H1 (cell line): ENCODE data around the gene ATP13A2. TPM values are rescaled to one million over a fixed set of nuclear protein-coding genes. Genes with fewer than 3 reads are reported as not detected.

Source experiments
- CTCF ChIA-PET: fragments of 300-600 bp; sonication (Branson Sonifier 250); formaldehyde crosslinking; loops from one replicate; lab custom pipeline; 2021; ENCODE audit not compliant: partially characterized antibody; lab: Charles Lee
- POLR2A ChIA-PET: fragments of 300-600 bp; sonication (Branson Sonifier 250); formaldehyde crosslinking; loops from one replicate; lab custom pipeline; 2021; ENCODE audit warnings: inconsistent platforms; ENCODE audit not compliant: partially characterized antibody; lab: Charles Lee
- DNase-seq, 2 experiments: peaks; one replicate each; pipeline versions ENCODE4 v3.0.0 to v3.0.0-alpha.2; 2010 to 2022; ENCODE audit warnings: low spot score in 2 of 2, low read depth in 1 of 2, mixed read lengths in 1 of 2
- FAIRE-seq: peaks from 2 replicates; lab custom pipeline; 2011; peaks lifted over from hg19 to GRCh38; lab: Jason Lieb, UNC
- H2AFZ ChIP-seq: 2 replicates; pipeline ENCODE4 v1.8.1; 2012; ENCODE audit warnings: low read length, inconsistent platforms
- H2AK5ac ChIP-seq: 2 replicates; pipeline ENCODE4 v1.6.1; 2013; ENCODE audit warnings: low read depth, low read length
- H2BK120ac ChIP-seq: replicated peaks from 2 replicates; pipeline ENCODE3; 2013; ENCODE audit warnings: low read depth, low read length, inconsistent platforms
- H2BK12ac ChIP-seq: 2 replicates; pipeline ENCODE4 v1.6.1; 2013; ENCODE audit warnings: low read depth, low read length
- H2BK15ac ChIP-seq: 2 replicates; pipeline ENCODE4 v1.6.1; 2013; ENCODE audit warnings: low read length
- H2BK20ac ChIP-seq: 2 replicates; pipeline ENCODE4 v1.6.1; 2013; ENCODE audit warnings: low read length
- H2BK5ac ChIP-seq: 2 replicates; pipeline ENCODE4 v1.6.1; 2013; ENCODE audit warnings: low read depth, low read length
- H3K14ac ChIP-seq: 2 replicates; pipeline ENCODE4 v1.6.1; 2013; ENCODE audit warnings: inconsistent platforms; ENCODE audit not compliant: insufficient read length
- H3K18ac ChIP-seq: 2 replicates; pipeline ENCODE4 v1.6.1; 2013; ENCODE audit warnings: low read length; ENCODE audit errors: extremely low read depth
- H3K23ac ChIP-seq: 2 replicates; pipeline ENCODE4 v1.6.1; 2013; ENCODE audit warnings: inconsistent platforms; ENCODE audit not compliant: insufficient read length
- H3K23me2 ChIP-seq: 2 replicates; pipeline ENCODE4 v1.6.1; 2013; ENCODE audit warnings: low read depth, low read length
- H3K27ac ChIP-seq: 2 replicates; pipeline ENCODE4 v1.6.1; 2011; ENCODE audit warnings: low read depth, low read length, inconsistent platforms
- H3K27me3 ChIP-seq, 4 experiments: replicated peaks in 1 of 4; 1 replicate in 1 of 4; 2 replicates in 3 of 4; pipeline versions ENCODE4 v1.6.1 to v1.8.1; 2011 to 2013; ENCODE audit warnings: low read length in 3 of 4, mild to moderate bottlenecking in 3 of 4, inconsistent platforms in 2 of 4, mixed read lengths in 2 of 4, moderate library complexity in 1 of 4; ENCODE audit not compliant: control insufficient read depth in 3 of 4, insufficient read depth in 3 of 4; ENCODE audit errors: extremely low read depth in 1 of 4
- H3K36me3 ChIP-seq, 4 experiments: 2 replicates each; pipeline versions ENCODE4 v1.6.1 to v1.8.1; 2011 to 2013; ENCODE audit warnings: mild to moderate bottlenecking in 4 of 4, low read length in 3 of 4, moderate library complexity in 2 of 4, control low read depth in 1 of 4, inconsistent platforms in 1 of 4; ENCODE audit not compliant: insufficient read depth in 4 of 4, control insufficient read depth in 2 of 4
- H3K4ac ChIP-seq: replicated peaks from 2 replicates; pipeline ENCODE3; 2013; ENCODE audit warnings: low read length, low read depth, mixed read lengths, inconsistent platforms; ENCODE audit not compliant: insufficient read length
- H3K4me1 ChIP-seq, 4 experiments: replicated peaks in 1 of 4; 1 replicate in 1 of 4; 2 replicates in 3 of 4; pipeline versions ENCODE4 v1.6.1 to v1.8.1; 2011 to 2013; ENCODE audit warnings: low read length in 3 of 4, inconsistent platforms in 2 of 4, mixed read lengths in 1 of 4; ENCODE audit not compliant: insufficient read depth in 4 of 4, control insufficient read depth in 3 of 4
- H3K4me2 ChIP-seq, 2 experiments: 2 replicates each; pipeline versions ENCODE4 v1.6.1 to v1.8.1; 2011 to 2013; ENCODE audit warnings: low read depth in 2 of 2, low read length in 2 of 2, control low read depth in 1 of 2, inconsistent platforms in 1 of 2, mild to moderate bottlenecking in 1 of 2; ENCODE audit not compliant: insufficient read depth in 1 of 2
- H3K4me3 ChIP-seq, 4 experiments: fragments of 200-600, 300-600 bp in 1 of 4; sonication (generic), shearing (Covaris generic), sonication (Bioruptor Twin) in 1 of 4; 2 replicates each; pipeline versions ENCODE4 v1.5.1 to v1.8.1; 2011 to 2016; ENCODE audit warnings: low read length in 4 of 4, low read depth in 3 of 4, control low read depth in 2 of 4, inconsistent platforms in 2 of 4, mild to moderate bottlenecking in 2 of 4, mixed read lengths in 1 of 4, moderate library complexity in 1 of 4; ENCODE audit not compliant: insufficient read depth in 2 of 4; ENCODE audit errors: extremely low read depth in 1 of 4
- H3K56ac ChIP-seq: replicated peaks from 2 replicates; pipeline ENCODE3; 2013; ENCODE audit warnings: low read depth, mild to moderate bottlenecking, mixed read lengths, low read length, inconsistent platforms; ENCODE audit not compliant: insufficient read length
- H3K79me1 ChIP-seq: 2 replicates; pipeline ENCODE4 v1.6.1; 2013; ENCODE audit warnings: low read depth, low read length, control low read depth
- H3K79me2 ChIP-seq, 2 experiments: 2 replicates each; pipeline versions ENCODE4 v1.6.1 to v1.8.1; 2012 to 2013; ENCODE audit warnings: low read length in 2 of 2, mild to moderate bottlenecking in 2 of 2, inconsistent platforms in 1 of 2; ENCODE audit not compliant: insufficient read depth in 2 of 2, control insufficient read depth in 1 of 2
- H3K9ac ChIP-seq, 4 experiments: replicated peaks in 1 of 4; 1 replicate in 1 of 4; 2 replicates in 3 of 4; pipeline versions ENCODE4 v1.6.1 to v1.8.1; 2011 to 2013; ENCODE audit warnings: low read depth in 3 of 4, low read length in 3 of 4, control low read depth in 2 of 4, mild to moderate bottlenecking in 2 of 4, moderate library complexity in 2 of 4, inconsistent platforms in 1 of 4; ENCODE audit errors: extremely low read depth in 1 of 4
- H3K9me3 ChIP-seq, 2 experiments: 2 replicates each; pipeline versions ENCODE4 v1.6.1 to v1.8.1; 2012 to 2013; ENCODE audit warnings: mild to moderate bottlenecking in 2 of 2, moderate library complexity in 2 of 2, control low read depth in 1 of 2, inconsistent platforms in 1 of 2, low read depth in 1 of 2, low read length in 1 of 2, mixed read lengths in 1 of 2; ENCODE audit not compliant: insufficient read depth in 2 of 2
- H4K20me1 ChIP-seq, 2 experiments: replicated peaks in 1 of 2; 2 replicates each; pipeline versions ENCODE3 to v1.8.1; 2011 to 2013; ENCODE audit warnings: inconsistent platforms in 2 of 2, low read length in 2 of 2, mild to moderate bottlenecking in 1 of 2; ENCODE audit not compliant: insufficient read depth in 2 of 2, control insufficient read depth in 1 of 2
- H4K5ac ChIP-seq: 2 replicates; pipeline ENCODE4 v1.6.1; 2013; ENCODE audit warnings: low read length, low read depth, mixed read lengths, inconsistent platforms; ENCODE audit not compliant: insufficient read length
- H4K8ac ChIP-seq: 2 replicates; pipeline ENCODE4 v1.8.0; 2013; ENCODE audit warnings: mild to moderate bottlenecking, moderate library complexity, low read length, inconsistent platforms; ENCODE audit not compliant: insufficient read depth; ENCODE audit errors: extremely low read depth
- H4K91ac ChIP-seq: replicated peaks from 2 replicates; pipeline ENCODE3; 2013; ENCODE audit warnings: low read length, mixed read lengths, inconsistent platforms; ENCODE audit not compliant: insufficient read length
- CBX8 ChIP-seq: fragments of 300-800, 300-1000 bp; sonication (generic); IDR thresholded peaks from 2 replicates; pipeline ENCODE4 v1.7.1; 2016; ENCODE audit warnings: low read depth, low read length, borderline replicate concordance
- PHF8 ChIP-seq: fragments of 200-600 bp; sonication (generic); conservative IDR thresholded peaks from 2 replicates; pipeline ENCODE4 v1.7.1; 2012; ENCODE audit warnings: low read depth, mild to moderate bottlenecking, inconsistent platforms, low read length, moderate library complexity
- SIN3A ChIP-seq, 2 experiments: IDR thresholded peaks in 1 of 2; conservative IDR thresholded peaks in 1 of 2; 2 replicates each; pipeline ENCODE4 v1.6.1; 2011 to 2012; ENCODE audit warnings: low read length in 2 of 2, improper control_type of control experiment in 1 of 2, low read depth in 1 of 2, mild to moderate bottlenecking in 1 of 2
- SIX5 ChIP-seq: IDR thresholded peaks from 2 replicates; pipeline ENCODE4 v1.6.1; 2011; ENCODE audit warnings: mild to moderate bottlenecking, low read depth, low read length
- SP2 ChIP-seq: IDR thresholded peaks from 2 replicates; pipeline ENCODE4 v1.6.1; 2012; ENCODE audit warnings: mild to moderate bottlenecking, low read length, inconsistent platforms
- SUZ12 ChIP-seq: fragments of 200-600 bp; sonication (generic); IDR thresholded peaks from 2 replicates; pipeline ENCODE4 v1.6.1; 2012; ENCODE audit warnings: mild to moderate bottlenecking, inconsistent platforms, low read length, moderate library complexity, mixed read lengths
- WGBS, 2 experiments: shearing (Covaris generic) in 1 of 2; methylation state at CpG; one replicate each; pipeline versions ENCODE4 v1.1.6 to v1.1.7; 2013 to 2015; ENCODE audit warnings: low lambda C conversion rate in 2 of 2, mixed read lengths in 2 of 2, inconsistent platforms in 1 of 2, low coverage in 1 of 2, missing lambda C conversion rate in 1 of 2; ENCODE audit not compliant: insufficient replicate concordance in 2 of 2, insufficient coverage in 1 of 2, insufficient read length in 1 of 2; ENCODE audit errors: extremely low coverage in 1 of 2, missing lambda C conversion rate in 1 of 2; 5-methylcytosine and 5-hydroxymethylcytosine counted together
- polyA plus RNA-seq, 7 experiments: library from polyadenylated mRNA; depleted of rRNA in 3 of 7; stranded (reverse) in 5 of 7; unstranded in 2 of 7; fragments of >200 nt in 5 of 7; fragments of 200-250 nt in 2 of 7; gene quantifications; 1 replicate in 5 of 7; 2 replicates in 1 of 7; 4 replicates in 1 of 7; pipeline versions ENCODE4 v1.2.1 to v1.2.3, GENCODE V29; 2011 to 2013; ENCODE audit warnings: missing spikeins in 2 of 7, mixed read lengths in 2 of 7
- total RNA-seq: library from RNA; stranded (reverse); fragmentation: NEBNext Ultra II Directional; extraction: Animal tissue kit (Norgen Biotek cat#: 25700); gene quantifications from 2 replicates; pipeline ENCODE4 v1.2.1, GENCODE V29; 2021

The ATP13A2 gene
- total and polyA plus RNA-seq, 2 of the 8 experiments (the other 6 are each of a cell fraction or from before 2014, with no cell fraction given) = 82.1 to 83.6 TPM

DNA sequence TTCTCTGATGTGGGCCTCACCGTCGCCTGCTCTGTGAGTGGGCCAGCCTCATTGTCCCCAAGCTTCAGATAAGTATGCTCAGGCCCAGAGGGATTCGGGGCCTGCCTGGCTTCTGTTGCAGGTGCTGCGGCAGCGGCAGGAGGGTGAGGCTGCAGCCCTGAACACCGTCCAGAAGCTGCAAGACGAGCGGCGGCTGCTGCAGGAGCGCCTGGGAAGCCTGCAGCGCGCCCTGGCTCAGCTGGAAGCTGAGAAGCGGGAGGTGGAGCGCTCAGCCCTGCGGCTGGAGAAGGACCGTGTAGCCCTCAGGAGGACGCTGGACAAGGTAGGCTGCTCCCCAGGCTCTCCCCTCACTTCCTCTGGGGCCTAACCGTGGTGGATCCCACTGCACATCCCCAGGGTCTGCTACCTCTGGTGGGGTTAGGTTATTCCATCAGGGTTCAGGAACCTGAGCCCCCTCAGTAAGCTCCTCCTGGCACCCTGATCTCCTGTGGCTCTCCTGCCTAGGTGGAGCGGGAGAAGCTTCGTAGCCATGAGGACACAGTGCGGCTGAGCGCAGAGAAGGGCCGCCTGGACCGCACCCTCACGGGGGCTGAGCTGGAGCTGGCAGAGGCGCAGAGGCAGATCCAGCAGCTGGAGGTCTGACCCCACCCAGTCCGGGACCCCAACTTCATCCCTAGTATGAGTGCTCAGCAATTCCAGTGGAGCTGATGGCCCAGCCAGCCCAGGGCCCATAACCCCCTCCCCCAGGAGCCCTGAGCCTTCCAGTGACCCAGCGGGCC, 41.4 kb downstream of the ATP13A2 start:
- Histone ChIP-seq H3K23me2 (peaks cover 3% of the 10 kb centered on the region; the same call in 1 of the 2 replicates), H2BK12ac (no peak overlapping the region), H3K9me3 (no peaks in the 10 kb centered on the region), H2BK20ac (no peak overlapping the region), H2BK5ac (no peak overlapping the region), H3K18ac (no peak overlapping the region), H3K56ac (no peak overlapping the region), H3K4me1 (peaks cover 0 to 11% (median 8%) of the 10 kb centered on the region in 4 experiments; a peak in 6 of 7 replicates), H3K27me3 (no peaks in the 10 kb centered on the region), H3K4me2 (no peak overlapping the region), H3K23ac (no peak overlapping the region), H3K4ac (no peak overlapping the region), H2AK5ac (no peak overlapping the region), H3K9ac (no peak overlapping the region), H3K4me3 (no peak overlapping the region), H3K14ac (no peak overlapping the region), H4K5ac (no peak overlapping the region), H2AFZ (no peak overlapping the region), H4K8ac (no peak overlapping the region), H3K79me2 (no peaks in the 10 kb centered on the region), H4K91ac (no peak overlapping the region), H3K79me1 (no peaks in the 10 kb centered on the region), H2BK15ac (no peak overlapping the region), H2BK120ac (no peak overlapping the region), H3K27ac (no peak overlapping the region), H3K36me3 (peaks cover 7 to 38% (median 22%) of the 10 kb centered on the region in 4 experiments; a peak in 7 of 8 replicates), H4K20me1 (peaks cover 8 to 17% of the 10 kb centered on the region in 2 experiments)
- no peak for FAIRE-seq
- 96% methylated on average over 27 of the region's 28 CpGs; no CpG with 5 or more reads in 1 of the 2 experiments for WGBS, 2 experiments
- DNase-seq = no peak
- POLR2A ChIA-PET = interaction anchor here (0.6 to 9.5 kb wide), 8 partner anchors 8 to 64 kb away, joined by 3 to 92 read pairs (median 4); partner anchors contain the start of gene MFAP2
- CTCF ChIA-PET = interaction anchor here (0.8 to 14.3 kb wide), 6 partner anchors 9 to 76 kb away, joined by 3 to 267 read pairs (median 8); partner anchors contain the start of gene MFAP2
- TF ChIP-seq PHF8 = no peak
- TF ChIP-seq SUZ12 = no peak
- no peak for TF ChIP-seq SIN3A (conservative IDR thresholded peaks at IDR 0.05 in 1 of 2, IDR thresholded peaks at IDR 0.05 in 1 of 2; ENCODE audit: low read depth in 1 of 2, low read length in 2 of 2)
- no peak for TF ChIP-seq SP2
- TF ChIP-seq CBX8 = no peak
- no peak for TF ChIP-seq SIX5
